NCI-H2107 treated with DMSO at 0.1 percent for 48 hours (cell line): ENCODE measurements around the gene TMEFF1.
"Not testable (repeated sequence)": the region's sequence is repeated elsewhere in the genome, so short reads cannot be mapped to it uniquely, and the experiment has no call there.

Experiments
- DNase-seq: peaks from one replicate; lab custom pipeline; 2025; ENCODE audit not compliant: unreplicated experiment; lab: John Stamatoyannopoulos, UW

Gene TMEFF1

DNA sequence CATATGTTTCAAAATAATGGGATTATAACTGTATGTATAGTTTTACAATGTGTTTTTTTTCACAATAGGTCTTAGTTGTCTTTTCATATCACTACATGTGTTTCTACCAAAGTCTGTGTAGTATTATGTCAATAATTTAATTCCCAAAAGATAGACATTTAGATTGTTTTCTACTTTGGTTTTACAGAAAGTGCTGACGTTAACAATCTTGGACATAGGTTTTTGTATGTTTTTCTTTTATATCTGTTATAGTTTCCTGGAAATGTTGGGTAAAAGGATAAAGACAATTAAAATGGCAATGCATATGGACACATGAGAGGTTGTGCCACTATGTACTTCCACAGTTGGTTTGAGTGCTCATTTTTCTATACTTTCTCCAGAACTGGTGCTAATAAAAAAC, 15.2 kb downstream of the TMEFF1 start:
- no peak for DNase-seq

DNA sequence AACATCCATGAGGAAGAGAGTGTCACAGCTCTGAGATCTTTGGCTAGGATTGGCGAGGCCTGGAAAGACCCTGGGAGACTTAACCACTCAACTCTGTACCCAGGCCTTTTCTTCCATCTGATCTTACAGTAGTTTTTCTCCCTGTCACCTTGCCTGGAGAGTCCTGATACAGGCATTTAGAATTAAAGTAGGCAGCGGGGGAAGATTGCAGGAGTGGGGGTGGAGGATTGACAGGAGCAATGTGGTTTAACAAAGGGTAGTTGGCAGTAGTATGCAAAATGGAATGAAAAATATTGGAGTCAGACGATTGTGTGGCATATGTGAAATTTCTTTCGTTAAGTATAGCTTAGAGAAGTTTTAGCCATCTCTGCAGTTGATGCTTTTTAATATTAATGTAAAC, 16.9 kb downstream of the TMEFF1 start:
- DNase-seq, result no peak

DNA sequence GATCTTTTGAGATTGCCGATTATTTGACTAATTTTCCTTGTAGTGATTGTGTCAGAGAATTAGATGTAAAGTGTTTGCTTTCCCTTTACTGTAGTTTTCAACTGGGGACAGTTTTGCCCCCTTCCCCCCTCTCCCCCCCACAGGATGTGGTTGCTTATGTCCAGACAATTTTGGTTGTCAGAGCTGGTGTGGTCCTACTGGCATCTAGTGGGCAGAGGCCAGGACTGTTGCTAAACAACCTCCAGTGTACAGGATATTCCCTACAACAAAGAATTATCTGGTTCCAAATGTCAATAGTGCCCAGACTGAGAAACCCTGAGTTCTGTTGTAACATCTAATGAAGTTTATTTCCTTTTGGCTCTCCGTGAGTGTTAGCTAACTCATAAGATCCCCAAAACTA, 20.0 kb downstream of the TMEFF1 start:
- no peak for DNase-seq

DNA sequence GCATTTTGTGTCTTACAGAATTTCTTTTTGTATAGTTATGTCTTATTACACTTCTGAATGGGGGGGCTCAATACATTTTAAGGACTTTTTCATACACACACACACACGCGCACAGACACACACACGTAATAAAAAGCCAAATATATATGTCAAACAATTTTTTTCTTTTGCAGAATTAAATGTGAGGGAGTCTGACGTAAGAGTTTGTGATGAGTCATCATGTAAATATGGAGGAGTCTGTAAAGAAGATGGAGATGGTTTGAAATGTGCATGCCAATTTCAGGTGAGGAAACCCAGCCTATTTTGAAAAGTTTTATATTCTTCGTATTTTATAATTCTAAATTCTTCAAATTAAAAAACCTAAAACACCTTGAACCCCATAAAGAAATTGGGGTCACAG, 25.6 kb downstream of the TMEFF1 start:
- no peak for DNase-seq

DNA sequence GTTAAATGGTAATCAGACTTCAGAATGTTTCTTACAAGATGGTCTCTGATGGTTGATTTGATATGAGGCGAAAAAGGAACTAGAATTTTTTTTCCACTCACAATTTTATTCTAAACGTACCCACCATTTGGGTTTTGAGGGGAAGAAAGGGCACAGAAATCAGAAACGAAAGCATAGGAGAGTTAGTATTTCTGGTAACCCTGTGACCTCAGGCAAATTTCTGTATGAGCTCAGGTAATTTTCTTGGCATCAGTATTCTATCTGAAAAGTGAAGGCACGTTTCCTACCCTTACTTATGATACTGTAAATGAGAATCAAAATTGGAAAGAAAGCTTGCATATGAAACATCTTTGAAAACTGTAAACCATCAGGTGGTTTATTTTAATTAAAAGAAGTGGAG, 26.5 kb downstream of the TMEFF1 start:
- DNase-seq, result no peak

DNA sequence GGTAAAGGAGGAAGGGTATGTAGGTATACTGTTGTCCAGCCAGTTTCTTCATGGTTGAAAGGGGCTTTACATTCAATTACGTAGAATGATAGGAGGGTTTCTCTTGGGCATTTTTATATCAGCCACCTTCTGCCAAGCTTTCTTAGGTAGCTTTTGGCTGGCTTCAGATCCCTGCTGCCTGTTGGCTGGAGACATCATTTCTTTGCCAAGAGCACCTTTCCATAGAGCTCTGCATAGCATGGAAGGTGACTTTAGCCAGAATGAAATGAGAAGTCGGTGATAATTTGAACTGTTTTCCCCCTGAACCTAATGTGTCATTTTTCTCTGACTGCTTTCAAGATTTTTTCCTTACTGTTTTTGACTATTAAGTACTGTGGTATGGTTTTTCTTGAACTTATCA, 26.9 kb downstream of the TMEFF1 start:
- DNase-seq, result no peak

DNA sequence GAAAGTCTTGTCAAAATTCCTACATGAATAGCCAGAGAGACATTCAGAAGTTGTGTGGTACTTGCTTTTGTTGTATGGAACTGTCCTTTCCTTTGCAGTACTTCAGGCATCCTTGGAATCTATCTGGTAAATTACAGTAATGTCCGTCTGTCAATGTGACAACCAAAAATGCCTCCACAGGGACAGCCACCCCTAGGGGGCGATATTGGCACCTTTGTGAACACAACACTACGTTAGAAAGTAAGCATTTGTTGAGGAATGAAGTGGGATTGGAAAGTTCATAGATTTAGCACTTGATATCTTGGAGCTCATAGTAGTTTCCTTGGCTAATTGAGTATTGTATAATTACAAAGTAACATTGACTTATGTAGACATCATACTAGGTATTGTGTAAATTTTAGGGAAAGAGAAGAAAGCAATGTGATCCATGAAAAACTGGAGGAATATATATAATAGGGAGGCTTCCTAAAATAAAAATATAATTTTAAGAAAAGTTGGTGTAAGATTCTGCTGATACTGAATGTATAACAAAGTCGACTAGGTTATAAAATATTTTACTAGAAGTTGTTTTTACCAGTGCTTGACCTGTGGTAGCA, 32.7 kb downstream of the TMEFF1 start:
- DNase-seq, result no peak

DNA sequence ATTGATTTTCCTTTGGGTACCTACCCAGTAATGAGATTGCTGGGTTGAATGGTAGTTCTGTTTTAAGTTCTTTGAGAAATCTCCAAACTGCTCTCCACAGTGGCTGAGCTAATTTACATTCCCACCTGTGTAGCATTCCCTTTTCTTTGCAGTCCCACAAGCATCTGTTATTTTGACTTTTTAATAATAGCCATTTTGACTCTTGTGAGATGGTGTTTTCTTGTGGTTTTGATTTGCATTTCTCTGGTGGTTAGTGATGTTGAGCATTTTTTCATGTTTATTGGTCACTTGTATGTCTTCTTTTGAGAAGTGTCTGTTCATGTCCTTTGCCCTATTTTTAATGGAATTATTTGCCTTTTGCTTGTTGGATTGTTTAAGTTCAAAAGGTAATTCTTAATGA, 34.4 kb downstream of the TMEFF1 start:
- DNase-seq, result not testable (repeated sequence)

DNA sequence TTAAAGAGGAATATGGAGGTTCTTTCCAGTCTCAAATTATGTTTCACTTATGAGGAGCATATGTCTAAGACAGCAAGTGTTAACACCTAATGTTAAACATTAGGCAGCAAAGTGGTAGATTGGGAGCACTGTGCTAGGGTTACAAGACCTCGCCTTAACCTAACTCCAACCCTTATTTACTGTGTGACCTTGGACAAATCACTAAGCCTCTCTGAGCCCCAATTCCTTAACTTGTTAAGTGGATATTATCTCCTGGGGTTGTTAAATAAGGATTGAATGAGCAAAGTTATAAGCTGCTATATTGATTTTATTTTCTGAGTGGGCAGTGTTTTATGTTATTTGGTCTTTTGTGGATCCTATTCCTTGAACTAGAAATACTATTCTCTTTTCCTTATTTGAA, 38.3 kb downstream of the TMEFF1 start:
- DNase-seq, result no peak

DNA sequence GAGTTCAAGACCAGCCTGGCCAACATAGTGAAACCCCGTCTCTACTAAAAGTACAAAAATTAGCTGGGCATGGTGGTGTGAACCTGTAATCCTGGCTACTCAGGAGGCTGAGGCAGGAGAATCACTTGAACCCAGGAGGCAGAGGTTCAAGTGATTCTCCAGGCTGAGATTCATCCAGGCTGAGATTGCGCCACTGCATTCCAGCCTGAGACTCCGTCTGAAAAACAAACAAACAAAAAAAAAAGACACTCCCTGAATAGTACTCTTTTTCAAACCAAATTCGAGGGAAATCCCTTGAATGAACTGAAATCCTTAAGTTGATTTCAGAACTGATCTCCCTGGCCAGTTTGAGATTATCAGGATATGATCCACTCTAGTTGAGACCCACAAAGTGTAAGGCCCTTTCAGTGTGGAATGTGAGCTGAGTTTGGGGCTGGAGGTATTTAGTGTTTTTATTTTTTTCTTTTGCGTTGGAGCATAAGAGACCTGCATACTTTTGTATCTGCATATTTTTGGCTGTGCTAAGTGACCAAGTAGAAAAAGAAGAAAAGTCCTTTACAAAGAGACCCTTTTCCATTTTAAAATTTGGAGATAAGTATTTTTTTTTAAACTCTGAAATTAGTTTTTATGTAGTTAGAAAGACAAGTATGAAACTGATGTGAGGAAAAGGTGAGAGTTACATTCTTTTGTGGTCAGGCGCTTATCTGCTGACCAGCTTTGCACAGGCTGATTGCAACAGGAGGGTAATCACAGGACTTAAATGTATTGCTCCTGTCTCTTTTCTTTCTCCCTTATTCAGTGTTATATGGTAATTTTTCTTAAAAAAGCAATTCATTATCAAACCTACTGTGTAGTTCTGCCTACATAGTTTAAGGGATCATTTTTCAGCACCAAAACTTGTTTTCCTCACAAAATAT, 42.9 kb downstream of the TMEFF1 start:
- DNase-seq, result no peak

DNA sequence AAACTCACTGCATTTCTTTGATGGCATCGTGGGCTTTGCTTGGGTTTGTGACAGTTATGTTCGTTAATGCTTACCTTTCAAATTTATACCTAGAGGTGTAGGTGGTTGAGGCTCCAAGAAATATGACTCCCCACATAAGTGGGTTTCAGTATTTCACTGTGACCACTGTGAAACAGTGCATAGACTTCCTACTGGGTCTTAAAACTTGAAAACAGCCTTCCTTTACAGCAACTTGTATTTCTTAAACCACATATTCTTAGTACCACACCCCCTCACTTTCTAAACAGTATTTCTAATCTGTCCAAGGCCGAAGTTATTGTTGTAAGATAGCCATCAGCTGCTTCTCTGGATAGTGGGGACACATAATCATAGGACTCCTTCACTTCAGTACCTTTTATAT, 48.3 kb downstream of the TMEFF1 start:
- no peak for DNase-seq

DNA sequence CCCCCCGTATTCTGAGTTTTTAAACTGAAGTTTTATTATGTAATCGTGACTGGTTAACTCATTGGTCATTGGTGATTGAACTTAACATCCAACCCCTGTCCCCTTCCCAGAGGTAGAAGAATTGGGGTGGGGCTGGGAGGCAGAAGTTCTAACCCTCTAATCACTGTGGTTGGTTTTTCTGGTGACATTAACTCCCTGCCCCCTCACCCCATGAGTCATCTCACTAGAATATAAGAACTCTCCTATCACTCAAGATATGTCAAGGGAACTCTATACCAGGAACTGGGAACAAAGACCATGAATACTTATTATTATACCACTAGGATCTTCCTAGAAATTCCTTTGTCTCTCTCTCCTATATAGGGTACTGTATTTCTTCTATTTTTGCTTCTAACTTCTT, 52.6 kb downstream of the TMEFF1 start:
- no peak for DNase-seq

DNA sequence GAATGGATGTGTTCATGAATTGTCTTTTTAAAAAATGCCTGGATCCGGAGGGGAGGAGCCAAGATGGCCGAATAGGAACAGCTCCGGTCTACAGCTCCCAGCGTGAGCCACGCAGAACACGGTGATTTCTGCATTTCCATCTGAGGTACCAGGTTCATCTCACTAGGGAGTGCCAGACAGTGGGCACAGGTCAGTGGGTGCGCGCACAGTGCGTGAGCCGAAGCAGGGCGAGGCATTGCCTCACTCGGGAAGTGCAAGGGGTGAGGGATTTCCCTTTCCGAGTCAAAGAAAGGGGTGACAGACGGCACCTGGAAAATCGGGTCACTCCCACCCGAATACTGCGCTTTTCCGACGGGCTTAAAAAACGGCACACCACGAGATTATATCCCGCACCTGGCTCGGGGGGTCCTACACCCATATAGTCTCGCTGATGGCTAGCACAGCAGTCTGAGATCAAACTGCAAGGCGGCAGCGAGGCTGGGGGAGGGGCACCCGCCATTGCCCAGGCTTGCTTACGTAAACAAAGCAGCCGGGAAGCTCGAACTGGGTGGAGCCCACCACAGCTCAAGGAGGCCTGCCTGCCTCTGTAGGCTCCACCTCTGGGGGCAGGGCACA, 54.3 kb downstream of the TMEFF1 start:
- DNase-seq, result not testable (repeated sequence)

DNA sequence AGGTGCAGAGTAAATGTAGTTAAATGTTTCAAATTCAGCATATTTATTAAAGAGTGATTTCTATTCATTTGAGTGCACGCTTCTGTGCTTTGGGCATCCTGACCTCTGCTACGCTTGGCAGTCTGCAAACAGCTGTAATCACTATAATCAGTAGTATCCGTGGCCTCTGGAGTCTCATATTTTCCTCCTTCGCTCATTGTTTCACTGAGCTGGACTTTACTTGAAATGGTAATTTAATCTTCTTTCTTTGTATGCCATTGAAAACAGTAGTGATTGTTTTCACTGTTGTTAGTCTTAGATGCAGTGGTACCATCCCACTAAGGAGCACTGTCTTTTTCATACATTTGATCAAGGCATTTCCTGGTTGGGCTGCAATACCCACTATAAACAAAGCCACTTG, 61.5 kb downstream of the TMEFF1 start:
- no peak for DNase-seq

DNA sequence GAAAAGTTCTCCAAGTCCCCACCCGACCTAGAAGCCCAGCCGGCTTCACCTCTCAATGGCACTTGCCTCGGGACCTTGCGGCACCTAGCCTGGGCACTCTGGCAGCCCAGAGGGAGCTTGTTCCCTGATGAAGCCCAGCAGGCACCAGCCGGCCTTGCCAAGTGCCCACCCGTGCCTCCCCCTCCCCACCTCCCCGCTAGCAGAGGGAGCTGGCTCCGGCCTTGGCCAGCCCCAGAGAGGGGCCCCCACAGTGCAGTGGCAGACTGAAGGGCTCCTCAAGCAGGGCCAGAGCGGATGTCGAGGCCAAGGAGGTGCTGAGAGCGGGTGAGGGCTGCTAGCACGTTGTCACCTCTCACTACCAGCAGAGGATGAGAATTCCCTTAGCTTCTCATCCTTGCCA, 67.4 kb downstream of the TMEFF1 start:
- DNase-seq, result no peak

DNA sequence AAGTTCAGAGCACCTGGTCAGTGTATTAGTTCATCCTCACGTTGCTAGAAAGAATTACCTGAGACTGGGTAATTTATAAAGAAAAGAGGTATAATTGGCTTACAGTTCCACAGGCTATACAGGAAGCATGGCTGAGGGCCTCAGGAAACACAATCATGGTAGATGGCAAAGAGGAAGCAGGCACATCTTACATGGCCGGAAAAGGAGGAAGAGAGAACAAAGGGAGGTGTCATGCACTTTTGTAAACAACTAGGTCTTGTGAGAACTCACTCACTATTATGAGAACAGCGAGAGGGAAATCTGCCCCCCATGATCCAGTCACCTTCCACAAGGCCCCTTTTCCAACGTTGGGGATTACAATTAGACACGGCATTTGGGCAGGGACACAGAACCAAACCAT, 76.1 kb downstream of the TMEFF1 start:
- no peak for DNase-seq

DNA sequence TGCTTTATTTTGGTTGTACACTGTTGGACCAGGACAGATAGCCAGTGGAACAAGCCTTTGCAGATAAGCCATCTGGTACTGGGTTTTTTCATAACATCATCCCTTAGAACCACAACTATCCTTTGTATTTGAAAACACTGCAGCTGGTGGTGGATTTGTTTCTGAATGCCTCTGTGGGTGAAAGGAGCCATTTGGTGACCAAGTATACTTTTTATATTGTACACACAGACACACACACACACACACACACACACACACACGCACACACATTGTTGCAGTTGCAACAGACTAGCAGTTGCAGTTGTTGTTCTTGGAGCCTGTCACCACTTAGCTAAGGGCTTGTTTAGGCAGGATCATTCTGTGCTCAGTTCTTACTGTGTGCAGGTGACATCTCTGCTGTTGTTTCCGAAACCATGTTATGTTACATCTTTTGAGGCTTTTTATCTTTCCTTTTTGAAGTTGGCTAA, 82.0 kb downstream of the TMEFF1 start:
- DNase-seq, result no peak

DNA sequence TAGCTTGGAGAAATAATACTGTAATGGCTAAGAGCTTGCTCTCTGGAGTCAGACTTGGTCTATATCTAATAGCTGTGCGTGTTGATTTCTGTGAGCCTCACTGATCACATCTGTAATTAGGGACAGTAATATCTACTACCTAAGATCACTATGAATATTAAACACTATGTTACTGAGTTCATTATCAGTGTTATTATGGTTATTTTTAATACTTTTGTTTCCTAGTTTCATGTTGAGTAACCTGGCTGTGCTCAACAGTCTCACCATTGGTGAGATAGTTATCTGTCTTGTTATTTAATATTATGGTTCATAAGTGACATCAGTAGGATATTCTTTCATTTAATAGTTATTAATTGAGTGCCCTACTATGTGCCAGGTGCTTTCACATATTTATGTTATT, 82.5 kb downstream of the TMEFF1 start:
- no peak for DNase-seq

DNA sequence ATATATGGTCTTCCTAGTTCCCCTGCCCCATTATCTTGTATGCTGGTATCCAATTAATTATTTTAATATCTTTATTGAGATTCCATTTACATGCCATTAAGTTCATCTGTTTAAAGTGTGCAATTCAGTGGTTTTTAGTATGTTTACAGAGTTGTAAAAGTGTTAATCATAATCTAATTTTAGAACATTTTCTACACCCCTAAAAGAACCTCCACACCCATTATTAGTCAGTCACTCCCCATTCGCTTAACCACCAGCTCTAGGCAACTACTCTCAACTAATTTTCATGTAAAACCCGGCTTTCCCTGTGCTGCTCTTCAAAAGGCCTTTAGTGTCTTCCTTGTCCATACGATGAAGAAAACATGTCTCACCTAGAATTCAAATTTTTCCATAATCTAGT, 84.1 kb downstream of the TMEFF1 start:
- no peak for DNase-seq

DNA sequence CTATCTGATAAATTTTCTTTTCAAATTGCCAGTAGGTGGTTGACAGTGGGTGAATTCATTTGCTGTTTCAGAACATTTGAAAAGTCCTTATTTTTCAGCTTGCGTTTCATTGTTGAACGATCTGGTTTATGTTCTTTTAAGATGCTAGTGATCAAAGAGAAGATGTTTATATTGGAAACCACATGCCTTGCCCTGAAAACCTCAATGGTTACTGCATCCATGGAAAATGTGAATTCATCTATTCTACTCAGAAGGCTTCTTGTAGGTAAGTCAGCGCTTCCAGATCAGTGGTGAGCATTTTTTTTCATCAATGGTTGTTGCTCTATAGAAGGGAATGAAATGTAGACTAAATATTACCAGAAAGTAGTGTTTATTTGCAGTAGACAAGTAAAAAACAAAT, 88.3 kb downstream of the TMEFF1 start:
- no peak for DNase-seq

DNA sequence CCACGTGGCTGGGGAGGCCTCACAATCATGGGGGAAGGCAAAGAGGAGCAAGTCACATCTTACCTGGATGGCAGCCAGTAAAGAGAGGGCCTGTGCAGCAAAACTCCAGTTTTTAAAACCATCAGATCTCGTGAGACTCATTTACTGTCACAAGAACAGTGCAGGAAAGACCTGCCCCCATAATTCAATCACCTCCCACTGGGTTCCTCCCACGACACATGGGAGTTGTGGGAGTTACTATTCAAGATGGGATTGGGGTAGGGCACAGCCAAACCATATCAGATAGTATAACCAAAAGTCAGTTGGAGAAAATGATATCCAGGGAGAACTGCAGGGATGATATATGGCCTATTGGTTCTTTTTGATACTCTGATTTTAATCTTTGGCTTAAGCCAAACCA, 94.9 kb downstream of the TMEFF1 start:
- DNase-seq, result no peak

DNA sequence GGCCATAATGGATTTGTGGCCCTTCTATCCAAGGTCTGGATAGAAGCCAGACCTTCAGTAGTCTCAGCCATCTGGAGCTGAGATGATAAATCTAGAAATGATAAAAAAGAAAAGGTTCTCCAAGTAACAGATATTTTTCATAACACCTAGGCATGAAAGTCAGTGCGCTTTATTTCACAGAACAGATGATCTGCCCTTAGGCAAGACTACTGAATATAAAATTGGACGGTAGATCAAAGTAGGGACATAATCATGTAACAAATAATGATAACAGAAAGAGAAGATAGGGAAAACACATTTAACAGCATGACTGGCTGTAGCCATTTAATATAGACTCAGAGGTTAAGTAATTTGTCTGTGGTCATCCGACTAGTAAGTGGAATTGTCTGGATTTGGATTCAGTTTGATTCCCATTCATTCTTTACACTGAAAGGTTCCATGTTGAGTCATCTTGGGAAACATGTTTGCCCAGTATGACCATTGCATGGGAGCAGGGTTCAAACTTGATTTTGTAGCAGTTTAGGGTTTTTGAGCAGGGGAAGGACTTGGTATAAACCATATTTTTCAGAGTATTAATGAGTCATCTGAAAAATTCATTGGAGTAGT, 100.8 kb downstream of the TMEFF1 start:
- DNase-seq, result no peak
